Left lung (tissue), 10 donors: Measurements from ENCODE around the gene PPP1R3D. TPM values are rescaled to one million over a fixed set of nuclear protein-coding genes. Genes with fewer than 3 reads are reported as not detected.
A peak's percentile ranks its signal among the peaks of the same experiment; 100 is the strongest.

ENCODE experiments used
- ATAC-seq: fragments of 200-7000 bp; cut with Tn5 transposase; one replicate; pipeline ENCODE4 v1.9.1; 2020; ENCODE audit warnings: moderate library complexity
- DNase-seq, 4 donors: peaks; one replicate each; pipeline ENCODE4 v3.0.0-alpha.2; 2013 to 2020
- H3K27ac ChIP-seq, 2 donors: fragments of 200-600 bp; sonication (generic) in 1 of 2; one replicate each; pipeline versions ENCODE4 v1.5.0 to v1.8.0; 2020 to 2021
- H3K27me3 ChIP-seq, 2 donors: fragments of 200-600 bp; sonication (generic) in 1 of 2; one replicate each; pipeline versions ENCODE4 v1.5.0 to v1.8.0; 2020 to 2021
- H3K36me3 ChIP-seq, 2 donors: fragments of 200-600 bp; sonication (generic) in 1 of 2; one replicate each; pipeline versions ENCODE4 v1.5.0 to v1.8.0; 2020 to 2021
- H3K4me1 ChIP-seq, 2 donors: fragments of 200-600 bp; one replicate each; pipeline ENCODE4 v1.8.0; 2021
- H3K4me3 ChIP-seq, 2 donors: fragments of 200-600 bp; sonication (generic) in 1 of 2; one replicate each; pipeline versions ENCODE4 v1.5.0 to v1.8.0; 2020 to 2021; ENCODE audit warnings: mild to moderate bottlenecking in 1 of 2
- H3K9me3 ChIP-seq, 2 donors: fragments of 200-600 bp; sonication (generic) in 1 of 2; one replicate each; pipeline versions ENCODE4 v1.5.0 to v1.8.0; 2020 to 2021
- CTCF ChIP-seq, 2 donors: fragments of 200-600 bp; sonication (generic) in 1 of 2; IDR thresholded peaks; one replicate each; pipeline versions ENCODE4 v1.5.0 to v1.8.0; 2021; ENCODE audit warnings: antibody characterized with exemption in 2 of 2
- intact Hi-C, 2 donors: fragments of 100-400 bp; cut with DNase I; formaldehyde crosslinking; loops; one replicate each; pipeline versions ENCODE4 v1.11.2 to v1.14.2; 2022
- polyA plus RNA-seq, 6 donors: library from polyadenylated mRNA; unstranded; fragments of 120-200 nt; gene quantifications; one replicate each; pipeline ENCODE4 v1.2.1, GENCODE V29; 2013; ENCODE audit not compliant: insufficient read length in 6 of 6
- total RNA-seq, 2 donors: library from RNA; stranded (reverse); fragmentation: NEBNext Ultra II Directional; extraction: Animal tissue kit (Norgen Biotek cat#: 25700); gene quantifications; one replicate each; pipeline ENCODE4 v1.2.1, GENCODE V29; 2021
- donor health status: DM: no; HTN: yes; CAD: no.
- donor health status: DM: no; HTN: no; CAD: no.

The PPP1R3D gene
- total and polyA plus RNA-seq, 8 donors = 5.4 to 13.4 (median 5.7) TPM

DNA sequence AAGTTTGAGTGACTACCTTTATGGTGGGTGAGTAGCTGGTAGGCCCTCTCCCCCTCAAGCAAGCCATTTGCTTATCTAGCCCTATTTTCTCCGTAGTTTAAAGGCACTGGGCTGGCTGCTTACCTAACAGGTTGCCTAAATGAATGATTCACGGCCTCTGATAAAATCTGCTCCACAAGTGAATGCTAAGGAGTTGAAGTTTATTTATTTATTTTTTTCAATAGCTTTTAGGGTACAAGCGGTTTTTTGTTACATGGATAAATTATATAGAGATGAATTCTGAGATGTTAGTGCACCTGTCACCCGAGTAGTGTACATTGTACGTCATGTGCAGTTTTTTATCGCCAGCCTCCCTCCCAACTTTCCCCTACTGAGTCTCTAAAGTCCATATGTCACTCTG is 9.8 kb upstream of the PPP1R3D start:
- Histone ChIP-seq H3K36me3 (peaks cover 0 to 11% of the 10 kb centered on the region in 2 donors), H3K27me3 (no peaks in the 10 kb centered on the region), H3K27ac (peak overlapping the region in 1 of 2 donors; percentile 70), H3K9me3 (no peaks in the 10 kb centered on the region), H3K4me3 (no peak overlapping the region), H3K4me1 (peaks cover 0 to 33% of the 10 kb centered on the region in 2 donors)
- TF ChIP-seq CTCF (IDR thresholded peaks at IDR 0.05) = no peak
- intact Hi-C loops = no loop called here
- DNase-seq (no peak), ATAC-seq (no peak)

DNA sequence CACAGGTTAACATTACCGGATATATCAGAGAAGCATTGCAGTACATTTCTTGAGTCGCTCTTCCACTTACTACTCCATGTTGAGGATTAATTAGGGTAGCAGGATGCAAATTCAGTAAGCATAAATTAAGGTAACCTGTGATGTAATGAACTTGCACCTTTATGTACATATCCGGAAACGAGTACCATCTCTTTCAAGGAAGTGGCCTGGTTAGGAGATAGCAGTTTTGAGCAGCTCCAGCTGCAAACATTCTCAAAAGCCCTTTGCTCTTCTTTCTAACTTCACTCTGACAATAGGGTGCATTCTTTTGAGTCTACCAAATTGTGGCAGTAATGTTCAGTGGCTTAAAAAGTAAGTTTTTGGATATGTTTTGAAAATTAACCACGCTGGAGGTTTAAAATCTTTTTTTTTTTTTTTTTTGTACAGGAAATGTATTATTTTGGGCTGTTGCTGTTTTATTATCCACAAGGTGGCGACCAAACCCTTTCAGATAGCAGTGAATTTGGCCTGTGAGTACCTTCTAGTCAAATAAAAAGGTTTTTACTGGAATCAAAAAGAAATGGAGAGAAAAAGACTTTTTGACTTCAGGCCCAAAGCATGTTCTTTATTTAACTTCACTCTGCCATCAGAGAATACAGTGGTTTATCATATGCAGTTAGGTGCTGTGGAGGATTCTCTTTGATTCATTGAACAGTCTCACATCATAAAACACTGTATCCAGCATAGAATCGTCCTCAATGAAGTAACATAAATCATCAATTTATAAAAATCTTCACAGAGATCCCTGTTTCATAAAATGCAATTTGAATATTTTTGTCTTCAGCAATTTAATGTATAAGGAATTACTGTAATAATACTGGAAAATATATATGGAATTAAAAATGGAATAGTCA is 9.0 kb upstream of the PPP1R3D start:
- peaks cover 0 to 20% of the 10 kb centered on the region in 2 donors for H3K36me3 ChIP-seq
- no peaks in the 10 kb centered on the region for H3K27me3 ChIP-seq
- TF ChIP-seq CTCF (IDR thresholded peaks at IDR 0.05) = peak; percentile 53 to 62
- intact Hi-C loops = no loop called here
- DNase-seq (peak in 2 of 4 donors; percentile 46 to 79), ATAC-seq (peak; percentile 87)
- H3K4me1 ChIP-seq = peaks cover 0 to 39% of the 10 kb centered on the region in 2 donors
- peak overlapping the region in 1 of 2 donors; percentile 70 for H3K27ac ChIP-seq
- no peaks in the 10 kb centered on the region for H3K9me3 ChIP-seq
- H3K4me3 ChIP-seq = no peak overlapping the region

DNA sequence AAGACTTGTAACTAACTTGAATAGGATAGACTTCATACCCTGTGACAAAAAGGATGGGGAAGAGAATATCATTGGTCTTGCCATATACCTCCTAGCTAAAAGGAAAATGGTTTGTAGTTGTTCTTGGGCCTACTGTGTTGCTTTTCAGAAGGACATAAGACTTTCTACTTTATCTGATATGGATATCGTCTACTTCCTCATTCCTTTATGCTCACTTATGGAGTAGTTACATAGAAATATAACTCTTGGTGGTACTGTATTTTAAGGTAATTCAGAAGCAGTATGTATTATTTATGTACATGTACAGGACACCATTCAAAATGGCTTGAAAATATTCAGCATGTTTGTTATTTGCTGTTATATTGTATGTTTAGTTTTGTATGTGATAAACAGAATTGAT is 8.1 kb upstream of the PPP1R3D start:
- DNase-seq = no peak
- Histone ChIP-seq H3K4me1 (peaks cover 0 to 39% of the 10 kb centered on the region in 2 donors), H3K9me3 (no peaks in the 10 kb centered on the region), H3K36me3 (peaks cover 0 to 27% of the 10 kb centered on the region in 2 donors), H3K4me3 (no peak overlapping the region), H3K27me3 (no peaks in the 10 kb centered on the region), H3K27ac (peak overlapping the region in 1 of 2 donors; percentile 70)
- TF ChIP-seq CTCF (IDR thresholded peaks at IDR 0.05) = no peak
- intact Hi-C loops = no loop called here
- peak; percentile 46 for ATAC-seq

- no peaks in the 10 kb centered on the region for H3K27me3 ChIP-seq
- no peak overlapping the region for H3K27ac ChIP-seq
- H3K4me1 ChIP-seq = peaks cover 0 to 46% of the 10 kb centered on the region in 2 donors
- ATAC-seq (no peak), DNase-seq (no peak)
- intact Hi-C loops = no loop called here
- H3K36me3 ChIP-seq = peaks cover 0 to 33% of the 10 kb centered on the region in 2 donors
- TF ChIP-seq CTCF (IDR thresholded peaks at IDR 0.05) = no peak
- H3K4me3 ChIP-seq = no peak overlapping the region
- no peaks in the 10 kb centered on the region for H3K9me3 ChIP-seq
Observed at GRCh38 chr20:59947376-59947775, 7.3 kb upstream of the PPP1R3D start.

DNA sequence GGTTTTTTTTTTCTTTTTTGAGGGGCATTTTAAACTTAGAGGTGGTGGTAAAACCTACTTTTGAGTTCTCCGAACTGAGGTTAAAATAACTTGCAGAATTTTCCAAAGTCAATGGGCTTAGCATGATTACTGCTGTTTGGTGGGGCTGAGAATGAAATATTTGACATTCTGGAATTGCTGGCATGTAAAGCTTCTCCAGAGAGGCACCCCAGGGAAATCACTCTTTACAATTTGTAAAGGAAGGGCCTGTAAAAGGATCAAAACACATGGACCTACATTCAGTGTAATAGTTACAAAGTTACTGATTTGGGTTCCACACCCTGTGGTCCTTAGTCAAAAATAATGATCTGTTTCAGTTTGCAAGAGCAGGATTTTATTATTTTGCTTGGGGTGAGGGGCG is 5.6 kb upstream of the PPP1R3D start:
- no peak for DNase-seq
- H3K27ac ChIP-seq = no peak overlapping the region

More for the DNA sequence above, 5.6 kb upstream of the PPP1R3D start:
- ATAC-seq = no peak
- peaks cover 8 to 63% of the 10 kb centered on the region in 2 donors for H3K4me1 ChIP-seq
- H3K27me3 ChIP-seq = no peaks in the 10 kb centered on the region
- TF ChIP-seq CTCF (IDR thresholded peaks at IDR 0.05) = no peak
- H3K9me3 ChIP-seq = no peaks in the 10 kb centered on the region
- H3K4me3 ChIP-seq = no peak overlapping the region
- peaks cover 0 to 34% of the 10 kb centered on the region in 2 donors for H3K36me3 ChIP-seq
- intact Hi-C loops = no loop called here
